IMR-90 (cell line): Measurements from ENCODE around the gene GPR17. TPM values are rescaled to one million over a fixed set of nuclear protein-coding genes. Genes with fewer than 3 reads are reported as not detected.
A peak's percentile ranks its signal among the peaks of the same experiment; 100 is the strongest.

Source experiments
- ATAC-seq: fragments of 200-7000 bp; cut with Tn5 transposase; 2 replicates; pipeline ENCODE4 v1.9.1; 2020; ENCODE audit warnings: low read depth, mild to moderate bottlenecking, moderate library complexity
- BruUV-seq: library from RNA; stranded (reverse); fragments of 400-500 nt; replicated peaks from 2 replicates; lab custom pipeline; 2021; lab: Mats Ljungman, UMichigan
- CTCF ChIA-PET: fragments of 300-600 bp; formaldehyde crosslinking; extraction: SDS; loops from one replicate; lab custom pipeline; 2021; ENCODE audit warnings: antibody characterized with exemption; lab: Yijun Ruan, JAX
- POLR2A ChIA-PET: fragments of 300-600 bp; sonication (Branson Sonifier 250); formaldehyde crosslinking; loops from one replicate; lab custom pipeline; 2022; ENCODE audit warnings: antibody characterized with exemption; ENCODE audit not compliant: unreplicated experiment; lab: Charles Lee
- DNase-seq: peaks from one replicate; pipeline ENCODE4 v3.0.0; 2013
- H2AFZ ChIP-seq: replicated peaks from 2 replicates; pipeline ENCODE3; 2013; ENCODE audit warnings: low read length, mild to moderate bottlenecking; ENCODE audit not compliant: poor library complexity
- H2AK5ac ChIP-seq: 2 replicates; pipeline ENCODE4 v1.6.1; 2013; ENCODE audit warnings: low read depth, low read length, inconsistent platforms
- H2AK9ac ChIP-seq: replicated peaks from 2 replicates; pipeline ENCODE3; 2013; ENCODE audit warnings: mild to moderate bottlenecking, low read depth, low read length, moderate library complexity; ENCODE audit not compliant: poor library complexity
- H2BK120ac ChIP-seq: 2 replicates; pipeline ENCODE4 v1.6.1; 2013; ENCODE audit warnings: low read depth, low read length, inconsistent platforms
- H2BK15ac ChIP-seq: 3 replicates; pipeline ENCODE4 v1.6.1; 2013; ENCODE audit warnings: low read depth, low read length, inconsistent platforms
- H2BK20ac ChIP-seq: 2 replicates; pipeline ENCODE4 v1.6.1; 2013; ENCODE audit warnings: low read depth, mild to moderate bottlenecking, inconsistent platforms, low read length, moderate library complexity
- H2BK5ac ChIP-seq: 2 replicates; pipeline ENCODE4 v1.6.1; 2013; ENCODE audit warnings: mild to moderate bottlenecking, low read depth, low read length, inconsistent platforms; ENCODE audit not compliant: poor library complexity, severe bottlenecking
- H3K14ac ChIP-seq: replicated peaks from 2 replicates; pipeline ENCODE4 v1.6.1; 2013; ENCODE audit warnings: low read depth, low read length, inconsistent platforms
- H3K18ac ChIP-seq: 2 replicates; pipeline ENCODE4 v1.6.1; 2013; ENCODE audit warnings: low read depth, low read length, control low read depth
- H3K23ac ChIP-seq: 2 replicates; pipeline ENCODE4 v1.6.1; 2013; ENCODE audit warnings: low read depth, low read length, inconsistent platforms
- H3K27ac ChIP-seq: 2 replicates; pipeline ENCODE4 v1.5.1; 2013; ENCODE audit warnings: mild to moderate bottlenecking, control low read depth, low read length; ENCODE audit not compliant: insufficient read depth
- H3K27me3 ChIP-seq: 2 replicates; pipeline ENCODE4 v1.6.1; 2013; ENCODE audit warnings: low read length; ENCODE audit not compliant: control insufficient read depth, insufficient read depth
- H3K36me3 ChIP-seq: 2 replicates; pipeline ENCODE4 v1.6.1; 2013; ENCODE audit warnings: low read length, mixed read lengths; ENCODE audit not compliant: control insufficient read depth, insufficient read depth
- H3K4ac ChIP-seq: 2 replicates; pipeline ENCODE4 v1.6.1; 2013; ENCODE audit warnings: low read depth, low read length, inconsistent platforms
- H3K4me1 ChIP-seq: 2 replicates; pipeline ENCODE4 v1.6.1; 2013; ENCODE audit warnings: low read length, mixed read lengths; ENCODE audit not compliant: control insufficient read depth, insufficient read depth
- H3K4me2 ChIP-seq: 2 replicates; pipeline ENCODE4 v1.6.1; 2013; ENCODE audit warnings: low read depth, mild to moderate bottlenecking, control low read depth, low read length, moderate library complexity
- H3K4me3 ChIP-seq: 2 replicates; pipeline ENCODE4 v1.5.1; 2013; ENCODE audit warnings: low read depth, mild to moderate bottlenecking, control low read depth, low read length, moderate library complexity; ENCODE audit not compliant: insufficient read depth
- H3K56ac ChIP-seq: 2 replicates; pipeline ENCODE4 v1.6.1; 2013; ENCODE audit warnings: low read length, inconsistent platforms; ENCODE audit not compliant: insufficient read depth; ENCODE audit errors: extremely low read depth
- H3K79me1 ChIP-seq, 2 experiments: 2 replicates each; pipeline ENCODE4 v1.6.1; 2013; ENCODE audit warnings: low read length in 2 of 2, inconsistent platforms in 1 of 2, low read depth in 1 of 2
- H3K9ac ChIP-seq: 2 replicates; pipeline ENCODE4 v1.6.1; 2013; ENCODE audit warnings: low read depth, low read length, control low read depth
- H3K9me1 ChIP-seq: 2 replicates; pipeline ENCODE4 v1.6.1; 2013; ENCODE audit warnings: low read length, inconsistent platforms; ENCODE audit not compliant: insufficient read depth
- H3K9me3 ChIP-seq: 2 replicates; pipeline ENCODE4 v1.6.1; 2013; ENCODE audit warnings: low read length; ENCODE audit not compliant: control insufficient read depth, insufficient read depth
- H4K20me1 ChIP-seq: 2 replicates; pipeline ENCODE4 v1.6.1; 2013; ENCODE audit warnings: low read length, inconsistent platforms; ENCODE audit not compliant: insufficient read depth
- H4K5ac ChIP-seq: 2 replicates; pipeline ENCODE4 v1.6.1; 2013; ENCODE audit warnings: mild to moderate bottlenecking, low read depth, low read length, control low read depth
- H4K8ac ChIP-seq, 2 experiments: 2 replicates each; pipeline ENCODE4 v1.6.1; 2013; ENCODE audit warnings: low read depth in 2 of 2, low read length in 2 of 2, control low read depth in 1 of 2, inconsistent platforms in 1 of 2
- H4K91ac ChIP-seq: 2 replicates; pipeline ENCODE4 v1.6.1; 2013; ENCODE audit warnings: low read depth, low read length, inconsistent platforms; ENCODE audit not compliant: insufficient read depth
- ELK1 ChIP-seq: fragments of 150-350 bp; IDR thresholded peaks from 2 replicates; pipeline ENCODE4 v1.6.1; 2016; ENCODE audit warnings: low read depth, mild to moderate bottlenecking, low read length, moderate library complexity, borderline replicate concordance
- MAFK ChIP-seq: IDR thresholded peaks from 2 replicates; pipeline ENCODE4 v1.6.1; 2012; ENCODE audit warnings: low read depth, low read length, improper control_type of control experiment
- MAZ ChIP-seq: IDR thresholded peaks from 2 replicates; pipeline ENCODE4 v1.6.1; 2012; ENCODE audit warnings: low read depth, mild to moderate bottlenecking, low read length, improper control_type of control experiment, moderate library complexity, borderline replicate concordance
- MXI1 ChIP-seq: IDR thresholded peaks from 2 replicates; pipeline ENCODE4 v1.6.1; 2012; ENCODE audit warnings: low read depth, mild to moderate bottlenecking, low read length, moderate library complexity, borderline replicate concordance
- NFE2L2 ChIP-seq: fragments of 150-350 bp; IDR thresholded peaks from 2 replicates; pipeline ENCODE4 v1.6.1; 2016; ENCODE audit warnings: low read depth, mild to moderate bottlenecking, low read length
- POLR2A ChIP-seq: IDR thresholded peaks from 2 replicates; pipeline ENCODE4 v1.6.1; 2012; ENCODE audit warnings: mild to moderate bottlenecking, low read depth, low read length
- RAD21 ChIP-seq: IDR thresholded peaks from 2 replicates; pipeline ENCODE4 v1.6.1; 2012; ENCODE audit warnings: low read length, improper control_type of control experiment
- WGBS, 2 experiments: methylation state at CpG; one replicate each; pipeline versions ENCODE4 v1.1.5 to v1.1.7; 2013; ENCODE audit warnings: missing lambda C conversion rate in 2 of 2; ENCODE audit not compliant: insufficient read length in 1 of 2; ENCODE audit errors: extremely low coverage in 2 of 2; 5-methylcytosine and 5-hydroxymethylcytosine counted together
- dilution Hi-C: fragments of 300-500 bp; cut with HindIII; formaldehyde crosslinking; loops from one replicate; pipeline ENCODE4 v1.14.3; 2018; ENCODE audit warnings: low sequenced_read_pairs; ENCODE audit not compliant: unreplicated experiment
- in situ Hi-C: fragments of 300-500 bp; cut with MboI; formaldehyde crosslinking; loops from 3 replicates; pipeline ENCODE4 v1.14.3; 2019; ENCODE audit warnings: low sequenced_read_pairs, inconsistent platforms, mixed read lengths
- intact Hi-C: fragments of 100-400 bp; cut with micrococcal nuclease; formaldehyde crosslinking; loops from 2 replicates; pipeline ENCODE4 v1.10.0; 2022
- polyA plus RNA-seq, 3 experiments: library from polyadenylated mRNA; depleted of rRNA; stranded (reverse); fragments of >200 nt; gene quantifications; 2 replicates each; pipeline ENCODE4 v1.2.3, GENCODE V29; 2012; ENCODE audit warnings: low replicate concordance in 1 of 3
- total RNA-seq: library from RNA; depleted of rRNA; stranded (reverse); fragments of >200 nt; gene quantifications from 2 replicates; pipeline ENCODE4 v1.2.3, GENCODE V29; 2012
- TF ChIP-seq, protein P1 (sequence below): fragments of 150-350 bp; IDR thresholded peaks from 2 replicates; pipeline ENCODE4 v1.6.1; 2017; ENCODE audit warnings: mild to moderate bottlenecking, antibody characterized with exemption, low read length, low read depth

Gene GPR17
- total and polyA plus RNA-seq, 2 of the 4 experiments (the other 2 are of a cell fraction) = not detected

DNA sequence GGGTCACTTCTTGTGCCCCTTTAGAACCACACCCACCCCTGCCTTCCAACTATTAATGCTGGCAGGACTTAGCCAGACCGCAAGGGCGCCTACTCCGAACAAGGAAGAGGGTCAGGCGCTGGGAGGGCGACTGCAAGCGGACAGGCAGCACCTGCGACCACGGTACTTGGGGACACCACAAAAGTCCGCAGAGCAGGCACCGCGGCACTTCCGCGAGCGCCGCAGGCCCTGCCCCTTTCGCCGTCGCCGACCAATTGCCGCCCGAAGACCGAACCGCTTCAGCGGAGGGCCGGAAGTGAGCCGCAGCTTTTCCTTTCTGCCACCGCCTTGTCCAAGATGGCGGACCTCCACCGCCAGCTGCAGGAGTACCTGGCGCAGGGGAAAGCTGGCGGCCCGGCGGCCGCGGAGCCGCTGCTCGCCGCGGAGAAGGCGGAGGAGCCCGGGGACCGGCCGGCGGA lies 55.3 kb downstream of the GPR17 start, which contains the start of gene SFT2D3:
TSS of gene SFT2D3 (plus strand) at position 305 of the 458 bp plus-strand sequence. CDS start at position 337, 32 bp downstream.
- CTCF ChIA-PET = no interaction called here
- dilution Hi-C loops = no loop called here

More for the DNA sequence above, 55.3 kb downstream of the GPR17 start, which contains the start of gene SFT2D3:
- peak within 1 kb of the TSS; percentile 91 for H3K18ac ChIP-seq
- peak within 1 kb of the TSS; percentile 91 for H3K27ac ChIP-seq
- peak within 1 kb of the TSS; percentile 92 for H3K4ac ChIP-seq
- H3K9ac ChIP-seq = peak within 1 kb of the TSS; percentile 98
- ATAC-seq = peak; percentile 92
- H3K56ac ChIP-seq = peak within 1 kb of the TSS; percentile 76
- peak within 1 kb of the TSS; percentile 99 for H4K5ac ChIP-seq
- peak within 1 kb of the TSS; percentile 86 for H3K14ac ChIP-seq
- H3K4me2 ChIP-seq = peak within 1 kb of the TSS; percentile 99
- H2AK5ac ChIP-seq = peak within 1 kb of the TSS; percentile 97
- H2AFZ ChIP-seq = peak within 1 kb of the TSS; percentile 99
- WGBS, 2 experiments = 0% methylated on average over 13 of the region's 44 CpGs; no CpG with 5 or more reads in 1 of the 2 experiments
- peaks cover 9% of the 10 kb centered on the region; the same call in 1 of the 2 replicates for H3K36me3 ChIP-seq
- H2BK120ac ChIP-seq = peak within 1 kb of the TSS; percentile 59
- peaks cover 8% of the 10 kb centered on the region for H3K4me1 ChIP-seq
- intact Hi-C loops (loop anchor here (10.0 kb wide), 1 partner anchor 176 kb away; the partner anchor contains the start of gene IWS1), in situ Hi-C loops (no loop called here)
- peak; percentile 89 for DNase-seq
- H2BK15ac ChIP-seq = 0 out of 3 replicates have a peak within 1 kb of the TSS, but pooled peaks have one; percentile 27
- H3K9me3 ChIP-seq = no peaks in the 10 kb centered on the region
- no peaks in the 10 kb centered on the region for H3K27me3 ChIP-seq
- peak within 1 kb of the TSS; percentile 93 for H2AK9ac ChIP-seq
- peak within 1 kb of the TSS; percentile 94 for H2BK5ac ChIP-seq
- POLR2A ChIA-PET = no interaction called here
- H4K8ac ChIP-seq = peak within 1 kb of the TSS; percentile 91 to 100
- H3K79me1 ChIP-seq = peaks cover 14 to 45% of the 10 kb centered on the region in 2 experiments
- peaks cover 13% of the 10 kb centered on the region for H3K9me1 ChIP-seq
- H3K4me3 ChIP-seq = peak within 1 kb of the TSS; percentile 85
- peak within 1 kb of the TSS; percentile 77 for H4K91ac ChIP-seq
- TF ChIP-seq MXI1 = no peak
- peak; percentile 93 for TF ChIP-seq POLR2A
- no peak for TF ChIP-seq RAD21
- TF ChIP-seq MAZ = peak; percentile 31; the same call in 1 of the 2 replicates
- TF ChIP-seq NFE2L2 = no peak
- TF ChIP-seq, protein P1, sequence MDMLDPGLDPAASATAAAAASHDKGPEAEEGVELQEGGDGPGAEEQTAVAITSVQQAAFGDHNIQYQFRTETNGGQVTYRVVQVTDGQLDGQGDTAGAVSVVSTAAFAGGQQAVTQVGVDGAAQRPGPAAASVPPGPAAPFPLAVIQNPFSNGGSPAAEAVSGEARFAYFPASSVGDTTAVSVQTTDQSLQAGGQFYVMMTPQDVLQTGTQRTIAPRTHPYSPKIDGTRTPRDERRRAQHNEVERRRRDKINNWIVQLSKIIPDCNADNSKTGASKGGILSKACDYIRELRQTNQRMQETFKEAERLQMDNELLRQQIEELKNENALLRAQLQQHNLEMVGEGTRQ = no peak
- no peak for TF ChIP-seq ELK1
- no peak for TF ChIP-seq MAFK
- no peak within 1 kb of the TSS for H2BK20ac ChIP-seq
- BruUV-seq = no TSS peak
- H3K23ac ChIP-seq = peak within 1 kb of the TSS; percentile 88
- H4K20me1 ChIP-seq = peaks cover 11% of the 10 kb centered on the region; the same call in 1 of the 2 replicates
